Measurements from ENCODE around the gene MRGPRX2. TPM values are rescaled to one million over a fixed set of nuclear protein-coding genes. Genes with fewer than 3 reads are reported as not detected.

The MRGPRX2 gene
- not detected in 2 replicates for total RNA-seq

GRCh38 chr11:19060629-19061028, at the start of gene MRGPRX2:
MRGPRX2 (minus strand) TSS chr11:19060717; CDS start chr11:19056402, 4,315 bp downstream.

Other genes starting within 250 kb of the MRGPRX2 start
- not detected in 2 replicates for gene MRGPRX1, start 121.3 kb downstream of the MRGPRX2 start, total RNA-seq
- 31.8 and 35.9 TPM in 2 replicates for gene ZDHHC13, start 56.5 kb upstream of the MRGPRX2 start, total RNA-seq
- gene CSRP3, start 141.3 kb upstream of the MRGPRX2 start, total RNA-seq = not detected in 2 replicates
- under 0.01 and 0.14 TPM in 2 replicates for gene E2F8, start 180.2 kb upstream of the MRGPRX2 start, total RNA-seq